Endodermal cell (in vitro differentiated cells): ENCODE data around the gene MARCHF10. TPM values are rescaled to one million over a fixed set of nuclear protein-coding genes. Genes with fewer than 3 reads are reported as not detected.

Experiments used
- DNase-seq: peaks from one replicate; pipeline ENCODE4 v3.0.0-alpha.2; 2017
- H3K27ac ChIP-seq: 2 replicates; pipeline ENCODE4 v1.5.1; 2013; ENCODE audit warnings: mild to moderate bottlenecking, low read depth, low read length, moderate library complexity
- H3K27me3 ChIP-seq: 2 replicates; pipeline ENCODE4 v1.6.1; 2013; ENCODE audit warnings: mild to moderate bottlenecking, low read length, moderate library complexity; ENCODE audit not compliant: insufficient read depth, control insufficient read depth, poor library complexity, severe bottlenecking
- H3K36me3 ChIP-seq: 2 replicates; pipeline ENCODE4 v1.7.0; 2013; ENCODE audit warnings: mild to moderate bottlenecking, low read length, moderate library complexity; ENCODE audit not compliant: control insufficient read depth, insufficient read depth
- H3K4me1 ChIP-seq: one replicate; pipeline ENCODE4 v1.7.0; 2013; ENCODE audit warnings: low read length; ENCODE audit not compliant: control insufficient read depth, insufficient read depth
- H3K4me3 ChIP-seq: 2 replicates; pipeline ENCODE4 v1.5.1; 2013; ENCODE audit warnings: mild to moderate bottlenecking, low read length, moderate library complexity
- H3K9ac ChIP-seq: 2 replicates; pipeline ENCODE4 v1.6.1; 2013; ENCODE audit warnings: mild to moderate bottlenecking, low read length, moderate library complexity; ENCODE audit not compliant: poor library complexity, severe bottlenecking; ENCODE audit errors: extremely low read depth
- H3K9me3 ChIP-seq: 2 replicates; pipeline ENCODE4 v1.6.1; 2013; ENCODE audit warnings: mild to moderate bottlenecking, low read length, moderate library complexity; ENCODE audit not compliant: control insufficient read depth
- H3K27ac Mint-ChIP-seq: 2 replicates; pipeline ENCODE4 v1.8.0; 2020; ENCODE audit warnings: mixed read lengths
- H3K27me3 Mint-ChIP-seq: 2 replicates; pipeline ENCODE4 v1.8.0; 2021; ENCODE audit warnings: mild to moderate bottlenecking, mixed read lengths; ENCODE audit not compliant: insufficient read depth
- H3K36me3 Mint-ChIP-seq: 2 replicates; pipeline ENCODE4 v1.8.0; 2020; ENCODE audit warnings: low read depth, mixed read lengths
- H3K4me1 Mint-ChIP-seq: 2 replicates; pipeline ENCODE4 v1.8.0; 2020; ENCODE audit warnings: mixed read lengths
- H3K4me3 Mint-ChIP-seq: 2 replicates; pipeline ENCODE4 v1.8.0; 2020; ENCODE audit warnings: mild to moderate bottlenecking, moderate library complexity, mixed read lengths
- H3K9me3 Mint-ChIP-seq: 2 replicates; pipeline ENCODE4 v1.8.0; 2020; ENCODE audit warnings: mild to moderate bottlenecking, mixed read lengths
- WGBS, 2 experiments: methylation state at CpG; one replicate each; pipeline versions ENCODE4 v1.1.5 to v1.1.7; 2013; ENCODE audit warnings: missing lambda C conversion rate in 2 of 2, mixed read lengths in 1 of 2; ENCODE audit not compliant: insufficient coverage in 1 of 2, insufficient read length in 1 of 2; 5-methylcytosine and 5-hydroxymethylcytosine counted together
- total RNA-seq, 2 donors: library from RNA; stranded (reverse); fragmentation: NEBNext Ultra II Directional in 1 of 2; extraction: Animal tissue kit (Norgen Biotek cat#: 25700) in 1 of 2; gene quantifications; 2 replicates in 1 of 2; 3 replicates in 1 of 2; pipeline ENCODE4 v1.2.1, GENCODE V29; 2021
- TF ChIP-seq, protein P1 (sequence below): fragments of 200-600 bp; sonication (generic); conservative IDR thresholded peaks from 2 replicates; pipeline ENCODE4 v1.5.0; 2021; ENCODE audit warnings: antibody characterized with exemption, mild to moderate bottlenecking

The MARCHF10 gene
- total RNA-seq, 2 donors from 2014 or later: 0.57 to 1.7 TPM

- peaks cover 12% of the 10 kb centered on the region for H3K4me1 Mint-ChIP-seq
- no peak overlapping the region for H3K4me3 ChIP-seq
- no peak overlapping the region for H3K27ac ChIP-seq
- no peaks in the 10 kb centered on the region for H3K9me3 ChIP-seq
- H3K27me3 ChIP-seq: no peaks in the 10 kb centered on the region
- no peak overlapping the region for H3K9ac ChIP-seq
- peaks cover 13% of the 10 kb centered on the region for H3K27me3 Mint-ChIP-seq
- no peaks in the 10 kb centered on the region for H3K36me3 Mint-ChIP-seq
- no peaks in the 10 kb centered on the region for H3K9me3 Mint-ChIP-seq
- no peaks in the 10 kb centered on the region for H3K36me3 ChIP-seq
- H3K27ac Mint-ChIP-seq: no peak overlapping the region
- peak; percentile 28 for DNase-seq
- no peak overlapping the region for H3K4me3 Mint-ChIP-seq
- H3K4me1 ChIP-seq: no peaks in the 10 kb centered on the region
- 92 to 100% methylated on average over 4 to 7 of the region's 7 CpGs for WGBS, 2 experiments
- TF ChIP-seq, protein P1, sequence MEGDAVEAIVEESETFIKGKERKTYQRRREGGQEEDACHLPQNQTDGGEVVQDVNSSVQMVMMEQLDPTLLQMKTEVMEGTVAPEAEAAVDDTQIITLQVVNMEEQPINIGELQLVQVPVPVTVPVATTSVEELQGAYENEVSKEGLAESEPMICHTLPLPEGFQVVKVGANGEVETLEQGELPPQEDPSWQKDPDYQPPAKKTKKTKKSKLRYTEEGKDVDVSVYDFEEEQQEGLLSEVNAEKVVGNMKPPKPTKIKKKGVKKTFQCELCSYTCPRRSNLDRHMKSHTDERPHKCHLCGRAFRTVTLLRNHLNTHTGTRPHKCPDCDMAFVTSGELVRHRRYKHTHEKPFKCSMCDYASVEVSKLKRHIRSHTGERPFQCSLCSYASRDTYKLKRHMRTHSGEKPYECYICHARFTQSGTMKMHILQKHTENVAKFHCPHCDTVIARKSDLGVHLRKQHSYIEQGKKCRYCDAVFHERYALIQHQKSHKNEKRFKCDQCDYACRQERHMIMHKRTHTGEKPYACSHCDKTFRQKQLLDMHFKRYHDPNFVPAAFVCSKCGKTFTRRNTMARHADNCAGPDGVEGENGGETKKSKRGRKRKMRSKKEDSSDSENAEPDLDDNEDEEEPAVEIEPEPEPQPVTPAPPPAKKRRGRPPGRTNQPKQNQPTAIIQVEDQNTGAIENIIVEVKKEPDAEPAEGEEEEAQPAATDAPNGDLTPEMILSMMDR: no peak
Observed at GRCh38 chr17:62753562-62753961, 54.6 kb downstream of the MARCHF10 start.

DNA sequence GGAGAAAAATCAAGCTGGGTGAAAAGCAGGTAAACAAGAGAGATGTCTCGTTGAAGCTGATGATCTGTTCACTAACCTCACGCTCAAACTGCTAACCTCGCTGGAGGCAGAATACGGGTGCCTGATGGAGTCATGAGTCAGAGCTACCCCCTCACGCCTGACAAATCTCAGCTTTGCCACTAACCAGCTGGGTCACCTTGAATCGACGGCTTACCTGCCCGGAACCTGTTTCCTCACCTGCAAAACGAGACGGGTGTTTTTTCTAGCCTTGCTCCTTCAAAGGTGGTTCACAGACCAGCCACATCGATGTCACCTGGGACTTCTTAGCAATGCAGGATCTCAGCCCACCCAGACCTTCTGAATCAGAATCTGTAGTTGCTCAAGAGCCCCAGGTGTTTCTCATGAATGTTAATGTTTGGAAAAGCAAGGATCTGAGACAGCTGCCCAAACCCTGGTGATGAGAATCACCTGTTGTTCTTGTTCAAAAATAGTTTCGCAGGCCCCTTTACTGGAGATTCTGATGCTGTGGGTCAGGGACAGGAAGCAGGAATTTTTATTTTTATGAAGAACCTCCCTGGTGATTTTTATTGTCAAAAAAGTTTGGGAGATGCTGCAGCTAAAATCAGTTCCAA lies 56.9 kb downstream of the MARCHF10 start:
- H3K9me3 Mint-ChIP-seq: no peaks in the 10 kb centered on the region
- 81 to 84% methylated on average over 11 to 12 of the region's 12 CpGs for WGBS, 2 experiments
- no peak overlapping the region for H3K9ac ChIP-seq
- no peaks in the 10 kb centered on the region for H3K27me3 ChIP-seq
- peaks cover 13% of the 10 kb centered on the region for H3K4me1 Mint-ChIP-seq
- DNase-seq: no peak
- H3K36me3 Mint-ChIP-seq: no peaks in the 10 kb centered on the region
- H3K4me3 ChIP-seq: no peak overlapping the region
- peaks cover 13% of the 10 kb centered on the region for H3K27me3 Mint-ChIP-seq
- no peak overlapping the region for H3K4me3 Mint-ChIP-seq
- H3K27ac ChIP-seq: no peak overlapping the region
- TF ChIP-seq, protein P1: no peak
- H3K4me1 ChIP-seq: no peaks in the 10 kb centered on the region
- H3K9me3 ChIP-seq: no peaks in the 10 kb centered on the region
- no peak overlapping the region for H3K27ac Mint-ChIP-seq
- H3K36me3 ChIP-seq: no peaks in the 10 kb centered on the region

DNA sequence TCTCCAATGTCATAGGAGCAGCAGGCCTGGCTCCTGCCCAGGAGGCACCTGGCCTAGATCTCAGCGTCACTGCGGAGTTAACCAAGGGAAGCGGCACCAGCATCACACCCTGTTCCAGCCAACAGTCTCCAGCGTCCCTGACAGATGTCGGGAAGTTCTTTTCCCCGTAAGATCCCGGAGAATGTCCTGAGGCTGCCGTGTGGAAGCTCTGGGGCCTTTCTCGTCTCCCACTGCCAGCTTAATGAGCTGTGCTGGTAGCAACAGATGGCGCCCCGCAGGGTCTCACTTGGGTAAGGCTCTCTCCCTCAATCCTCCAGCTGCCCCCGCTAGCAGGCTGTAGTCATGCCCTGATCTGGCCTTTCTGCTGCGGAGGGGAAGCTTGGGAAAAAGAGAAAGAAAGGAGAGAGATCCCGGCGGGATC lies 57.5 kb downstream of the MARCHF10 start:
- H3K36me3 Mint-ChIP-seq: no peaks in the 10 kb centered on the region
- peaks cover 16% of the 10 kb centered on the region for H3K4me1 Mint-ChIP-seq
- H3K36me3 ChIP-seq: no peaks in the 10 kb centered on the region
- H3K4me3 Mint-ChIP-seq: no peak overlapping the region
- H3K27me3 Mint-ChIP-seq: peaks cover 13% of the 10 kb centered on the region
- no peaks in the 10 kb centered on the region for H3K4me1 ChIP-seq
- no peak overlapping the region for H3K27ac Mint-ChIP-seq
- H3K9me3 ChIP-seq: no peaks in the 10 kb centered on the region
- DNase-seq: peak; percentile 90
- H3K4me3 ChIP-seq: no peak overlapping the region
- no peaks in the 10 kb centered on the region for H3K9me3 Mint-ChIP-seq
- H3K27me3 ChIP-seq: no peaks in the 10 kb centered on the region
- WGBS, 2 experiments: 65 to 90% methylated on average over 2 to 15 of the region's 15 CpGs
- H3K9ac ChIP-seq: no peak overlapping the region
- TF ChIP-seq, protein P1: no peak
- no peak overlapping the region for H3K27ac ChIP-seq
